HG02981 (cell line): ENCODE results near the gene TMEM213.

Experiments used
- ATAC-seq: cut with Tn5 transposase; IDR thresholded peaks from one replicate; pipeline ENCODE4 v1.9.1; 2021; ENCODE audit warnings: mild to moderate bottlenecking, moderate library complexity; ENCODE audit not compliant: unreplicated experiment

Gene TMEM213

GRCh38 chr7:138797715-138798320 lies at the start of gene TMEM213, which contains the start of gene ATP6V0A4:
TSS of gene TMEM213 (plus strand) at chr7:138797994. CDS start at chr7:138798105, 111 bp downstream.
TSS of gene ATP6V0A4 (minus strand) at chr7:138798196. CDS start at chr7:138771247, 26,949 bp downstream.
- ATAC-seq, result no peak

GRCh38 chr7:138748666-138749065 lies 49.1 kb upstream of the TMEM213 start:
- ATAC-seq, result no peak

- ATAC-seq, result no peak
Observed at GRCh38 chr7:138749960-138750359, 47.8 kb upstream of the TMEM213 start.

- ATAC-seq, result no peak
Observed at GRCh38 chr7:138750473-138750872, 47.3 kb upstream of the TMEM213 start.

GRCh38 chr7:138750901-138751464 lies 46.8 kb upstream of the TMEM213 start:
- no peak for ATAC-seq

- peak; percentile 87 for ATAC-seq
Observed at GRCh38 chr7:138752518-138753149, 45.2 kb upstream of the TMEM213 start.

- no peak for ATAC-seq
Observed at GRCh38 chr7:138753150-138753518, 44.7 kb upstream of the TMEM213 start.

- no peak for ATAC-seq
Observed at GRCh38 chr7:138753610-138754009, 44.2 kb upstream of the TMEM213 start.

GRCh38 chr7:138755331-138755747 lies 42.5 kb upstream of the TMEM213 start:
- ATAC-seq, result no peak

- ATAC-seq, result no peak
Observed at GRCh38 chr7:138755842-138756590, 41.8 kb upstream of the TMEM213 start.

GRCh38 chr7:138756591-138757242 lies 41.1 kb upstream of the TMEM213 start:
- no peak for ATAC-seq

GRCh38 chr7:138768241-138768640 lies 29.6 kb upstream of the TMEM213 start:
- no peak for ATAC-seq

- ATAC-seq, result no peak
Observed at GRCh38 chr7:138770904-138771303, 26.9 kb upstream of the TMEM213 start.

GRCh38 chr7:138773176-138773575 lies 24.6 kb upstream of the TMEM213 start:
- no peak for ATAC-seq

GRCh38 chr7:138773817-138774216 lies 24.0 kb upstream of the TMEM213 start:
- ATAC-seq, result no peak

GRCh38 chr7:138776166-138776833 lies 21.5 kb upstream of the TMEM213 start:
- ATAC-seq, result no peak

GRCh38 chr7:138781004-138781403 lies 16.8 kb upstream of the TMEM213 start:
- ATAC-seq, result no peak

- no peak for ATAC-seq
Observed at GRCh38 chr7:138784692-138785091, 13.1 kb upstream of the TMEM213 start.

- no peak for ATAC-seq
Observed at GRCh38 chr7:138785587-138786437, 12.0 kb upstream of the TMEM213 start.
